Measurements from ENCODE around the gene CA14.
"Not testable (repeated sequence)": the region's sequence is repeated elsewhere in the genome, so short reads cannot be mapped to it uniquely, and the experiment has no call there.

DNA sequence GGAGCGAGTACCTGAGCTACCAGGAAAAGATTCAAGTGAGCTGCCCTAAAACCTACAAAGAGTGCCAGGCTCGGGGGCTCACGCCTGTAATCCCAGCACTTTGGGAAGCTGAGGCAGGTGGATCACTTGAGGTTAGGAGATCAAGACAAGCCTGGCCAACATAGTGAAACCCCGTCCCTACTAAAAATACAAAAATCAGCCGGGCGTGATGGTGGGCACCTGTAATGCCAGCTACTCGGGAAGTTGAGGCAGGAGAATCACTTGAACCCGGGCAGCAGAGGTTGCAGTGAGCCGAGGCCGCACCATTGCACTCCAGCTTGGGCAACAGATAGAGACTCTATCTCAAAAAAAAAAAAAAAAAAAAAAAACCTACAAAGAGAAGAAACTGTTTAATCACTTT, 24.7 kb upstream of the CA14 start:
- TF ChIP-seq, protein P1, sequence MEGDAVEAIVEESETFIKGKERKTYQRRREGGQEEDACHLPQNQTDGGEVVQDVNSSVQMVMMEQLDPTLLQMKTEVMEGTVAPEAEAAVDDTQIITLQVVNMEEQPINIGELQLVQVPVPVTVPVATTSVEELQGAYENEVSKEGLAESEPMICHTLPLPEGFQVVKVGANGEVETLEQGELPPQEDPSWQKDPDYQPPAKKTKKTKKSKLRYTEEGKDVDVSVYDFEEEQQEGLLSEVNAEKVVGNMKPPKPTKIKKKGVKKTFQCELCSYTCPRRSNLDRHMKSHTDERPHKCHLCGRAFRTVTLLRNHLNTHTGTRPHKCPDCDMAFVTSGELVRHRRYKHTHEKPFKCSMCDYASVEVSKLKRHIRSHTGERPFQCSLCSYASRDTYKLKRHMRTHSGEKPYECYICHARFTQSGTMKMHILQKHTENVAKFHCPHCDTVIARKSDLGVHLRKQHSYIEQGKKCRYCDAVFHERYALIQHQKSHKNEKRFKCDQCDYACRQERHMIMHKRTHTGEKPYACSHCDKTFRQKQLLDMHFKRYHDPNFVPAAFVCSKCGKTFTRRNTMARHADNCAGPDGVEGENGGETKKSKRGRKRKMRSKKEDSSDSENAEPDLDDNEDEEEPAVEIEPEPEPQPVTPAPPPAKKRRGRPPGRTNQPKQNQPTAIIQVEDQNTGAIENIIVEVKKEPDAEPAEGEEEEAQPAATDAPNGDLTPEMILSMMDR (IDR thresholded peaks at IDR 0.05; ENCODE audit: insufficient read depth, low read length) = not testable (repeated sequence)
- TF ChIP-seq POLR2AphosphoS5 (IDR thresholded peaks at IDR 0.05; ENCODE audit: low read depth) = not testable (repeated sequence)

Data from HL-60 (cell line).